ENCODE measurements around the gene STK32B.
"Not testable (repeated sequence)": the region's sequence is repeated elsewhere in the genome, so short reads cannot be mapped to it uniquely, and the experiment has no call there.

Gene STK32B

GRCh38 chr4:5395781-5396180, 344.5 kb downstream of the STK32B start:
- DNase-seq (ENCODE audit: low spot score) = peak; percentile 36

GRCh38 chr4:5398056-5398455, 346.8 kb downstream of the STK32B start:
- no peak for DNase-seq (ENCODE audit: low spot score)

- DNase-seq (ENCODE audit: low spot score) = no peak
Observed at GRCh38 chr4:5399124-5399523, 347.8 kb downstream of the STK32B start.

GRCh38 chr4:5399790-5400421, 348.6 kb downstream of the STK32B start:
- no peak for DNase-seq (ENCODE audit: low spot score)

- no peak for DNase-seq (ENCODE audit: low spot score)
Observed at GRCh38 chr4:5403746-5404497, 352.6 kb downstream of the STK32B start.

- DNase-seq (ENCODE audit: low spot score) = no peak
Observed at GRCh38 chr4:5409237-5409636, 358.0 kb downstream of the STK32B start.

GRCh38 chr4:5409972-5410618, 358.8 kb downstream of the STK32B start:
- peak; percentile 11 for DNase-seq (ENCODE audit: low spot score)

- no peak for DNase-seq (ENCODE audit: low spot score)
Observed at GRCh38 chr4:5412296-5412695, 361.0 kb downstream of the STK32B start.

- DNase-seq (ENCODE audit: low spot score) = no peak
Observed at GRCh38 chr4:5412751-5413150, 361.5 kb downstream of the STK32B start.

- DNase-seq (ENCODE audit: low spot score) = no peak
Observed at GRCh38 chr4:5416637-5417036, 365.4 kb downstream of the STK32B start.

- no peak for DNase-seq (ENCODE audit: low spot score)
Observed at GRCh38 chr4:5420266-5420665, 369.0 kb downstream of the STK32B start.

GRCh38 chr4:5421416-5421815, 370.1 kb downstream of the STK32B start:
- DNase-seq (ENCODE audit: low spot score) = no peak

GRCh38 chr4:5422195-5422594, 370.9 kb downstream of the STK32B start:
- DNase-seq (ENCODE audit: low spot score) = no peak

GRCh38 chr4:5423670-5424069, 372.4 kb downstream of the STK32B start:
- no peak for DNase-seq (ENCODE audit: low spot score)

GRCh38 chr4:5424211-5424610, 372.9 kb downstream of the STK32B start:
- no peak for DNase-seq (ENCODE audit: low spot score)

GRCh38 chr4:5424901-5425300, 373.6 kb downstream of the STK32B start:
- no peak for DNase-seq (ENCODE audit: low spot score)

GRCh38 chr4:5429747-5430146, 378.5 kb downstream of the STK32B start:
- DNase-seq (ENCODE audit: low spot score) = no peak

GRCh38 chr4:5433196-5433595, 381.9 kb downstream of the STK32B start:
- no peak for DNase-seq (ENCODE audit: low spot score)

- no peak for DNase-seq (ENCODE audit: low spot score)
Observed at GRCh38 chr4:5435201-5435600, 383.9 kb downstream of the STK32B start.

- DNase-seq (ENCODE audit: low spot score) = no peak
Observed at GRCh38 chr4:5435823-5436222, 384.5 kb downstream of the STK32B start.

- not testable (repeated sequence) for DNase-seq (ENCODE audit: low spot score)
Observed at GRCh38 chr4:5443976-5444802, 392.9 kb downstream of the STK32B start.

- DNase-seq (ENCODE audit: low spot score) = no peak
Observed at GRCh38 chr4:5444918-5445517, 393.7 kb downstream of the STK32B start.

Data from SW480 (cell line).